IMR-90 (cell line): ENCODE results near the gene PITPNM3. TPM values are rescaled to one million over a fixed set of nuclear protein-coding genes. Genes with fewer than 3 reads are reported as not detected.

Experiments used
- ATAC-seq: fragments of 200-7000 bp; cut with Tn5 transposase; 2 replicates; pipeline ENCODE4 v1.9.1; 2020; ENCODE audit warnings: low read depth, mild to moderate bottlenecking, moderate library complexity
- BruUV-seq: library from RNA; stranded (reverse); fragments of 400-500 nt; replicated peaks from 2 replicates; lab custom pipeline; 2021; lab: Mats Ljungman, UMichigan
- CTCF ChIA-PET: fragments of 300-600 bp; formaldehyde crosslinking; extraction: SDS; loops from one replicate; lab custom pipeline; 2021; ENCODE audit warnings: antibody characterized with exemption; lab: Yijun Ruan, JAX
- POLR2A ChIA-PET: fragments of 300-600 bp; sonication (Branson Sonifier 250); formaldehyde crosslinking; loops from one replicate; lab custom pipeline; 2022; ENCODE audit warnings: antibody characterized with exemption; ENCODE audit not compliant: unreplicated experiment; lab: Charles Lee
- DNase-seq: peaks from one replicate; pipeline ENCODE4 v3.0.0; 2013
- H2AFZ ChIP-seq: replicated peaks from 2 replicates; pipeline ENCODE3; 2013; ENCODE audit warnings: low read length, mild to moderate bottlenecking; ENCODE audit not compliant: poor library complexity
- H2AK5ac ChIP-seq: 2 replicates; pipeline ENCODE4 v1.6.1; 2013; ENCODE audit warnings: low read depth, low read length, inconsistent platforms
- H2AK9ac ChIP-seq: replicated peaks from 2 replicates; pipeline ENCODE3; 2013; ENCODE audit warnings: mild to moderate bottlenecking, low read depth, low read length, moderate library complexity; ENCODE audit not compliant: poor library complexity
- H2BK120ac ChIP-seq: 2 replicates; pipeline ENCODE4 v1.6.1; 2013; ENCODE audit warnings: low read depth, low read length, inconsistent platforms
- H2BK15ac ChIP-seq: 3 replicates; pipeline ENCODE4 v1.6.1; 2013; ENCODE audit warnings: low read depth, low read length, inconsistent platforms
- H2BK20ac ChIP-seq: 2 replicates; pipeline ENCODE4 v1.6.1; 2013; ENCODE audit warnings: low read depth, mild to moderate bottlenecking, inconsistent platforms, low read length, moderate library complexity
- H2BK5ac ChIP-seq: 2 replicates; pipeline ENCODE4 v1.6.1; 2013; ENCODE audit warnings: mild to moderate bottlenecking, low read depth, low read length, inconsistent platforms; ENCODE audit not compliant: poor library complexity, severe bottlenecking
- H3K14ac ChIP-seq: replicated peaks from 2 replicates; pipeline ENCODE4 v1.6.1; 2013; ENCODE audit warnings: low read depth, low read length, inconsistent platforms
- H3K18ac ChIP-seq: 2 replicates; pipeline ENCODE4 v1.6.1; 2013; ENCODE audit warnings: low read depth, low read length, control low read depth
- H3K23ac ChIP-seq: 2 replicates; pipeline ENCODE4 v1.6.1; 2013; ENCODE audit warnings: low read depth, low read length, inconsistent platforms
- H3K27ac ChIP-seq: 2 replicates; pipeline ENCODE4 v1.5.1; 2013; ENCODE audit warnings: mild to moderate bottlenecking, control low read depth, low read length; ENCODE audit not compliant: insufficient read depth
- H3K27me3 ChIP-seq: 2 replicates; pipeline ENCODE4 v1.6.1; 2013; ENCODE audit warnings: low read length; ENCODE audit not compliant: control insufficient read depth, insufficient read depth
- H3K36me3 ChIP-seq: 2 replicates; pipeline ENCODE4 v1.6.1; 2013; ENCODE audit warnings: low read length, mixed read lengths; ENCODE audit not compliant: control insufficient read depth, insufficient read depth
- H3K4ac ChIP-seq: 2 replicates; pipeline ENCODE4 v1.6.1; 2013; ENCODE audit warnings: low read depth, low read length, inconsistent platforms
- H3K4me1 ChIP-seq: 2 replicates; pipeline ENCODE4 v1.6.1; 2013; ENCODE audit warnings: low read length, mixed read lengths; ENCODE audit not compliant: control insufficient read depth, insufficient read depth
- H3K4me2 ChIP-seq: 2 replicates; pipeline ENCODE4 v1.6.1; 2013; ENCODE audit warnings: low read depth, mild to moderate bottlenecking, control low read depth, low read length, moderate library complexity
- H3K4me3 ChIP-seq: 2 replicates; pipeline ENCODE4 v1.5.1; 2013; ENCODE audit warnings: low read depth, mild to moderate bottlenecking, control low read depth, low read length, moderate library complexity; ENCODE audit not compliant: insufficient read depth
- H3K56ac ChIP-seq: 2 replicates; pipeline ENCODE4 v1.6.1; 2013; ENCODE audit warnings: low read length, inconsistent platforms; ENCODE audit not compliant: insufficient read depth; ENCODE audit errors: extremely low read depth
- H3K79me1 ChIP-seq, 2 experiments: 2 replicates each; pipeline ENCODE4 v1.6.1; 2013; ENCODE audit warnings: low read length in 2 of 2, inconsistent platforms in 1 of 2, low read depth in 1 of 2
- H3K9ac ChIP-seq: 2 replicates; pipeline ENCODE4 v1.6.1; 2013; ENCODE audit warnings: low read depth, low read length, control low read depth
- H3K9me1 ChIP-seq: 2 replicates; pipeline ENCODE4 v1.6.1; 2013; ENCODE audit warnings: low read length, inconsistent platforms; ENCODE audit not compliant: insufficient read depth
- H3K9me3 ChIP-seq: 2 replicates; pipeline ENCODE4 v1.6.1; 2013; ENCODE audit warnings: low read length; ENCODE audit not compliant: control insufficient read depth, insufficient read depth
- H4K20me1 ChIP-seq: 2 replicates; pipeline ENCODE4 v1.6.1; 2013; ENCODE audit warnings: low read length, inconsistent platforms; ENCODE audit not compliant: insufficient read depth
- H4K5ac ChIP-seq: 2 replicates; pipeline ENCODE4 v1.6.1; 2013; ENCODE audit warnings: mild to moderate bottlenecking, low read depth, low read length, control low read depth
- H4K8ac ChIP-seq, 2 experiments: 2 replicates each; pipeline ENCODE4 v1.6.1; 2013; ENCODE audit warnings: low read depth in 2 of 2, low read length in 2 of 2, control low read depth in 1 of 2, inconsistent platforms in 1 of 2
- H4K91ac ChIP-seq: 2 replicates; pipeline ENCODE4 v1.6.1; 2013; ENCODE audit warnings: low read depth, low read length, inconsistent platforms; ENCODE audit not compliant: insufficient read depth
- ELK1 ChIP-seq: fragments of 150-350 bp; IDR thresholded peaks from 2 replicates; pipeline ENCODE4 v1.6.1; 2016; ENCODE audit warnings: low read depth, mild to moderate bottlenecking, low read length, moderate library complexity, borderline replicate concordance
- MAFK ChIP-seq: IDR thresholded peaks from 2 replicates; pipeline ENCODE4 v1.6.1; 2012; ENCODE audit warnings: low read depth, low read length, improper control_type of control experiment
- MAZ ChIP-seq: IDR thresholded peaks from 2 replicates; pipeline ENCODE4 v1.6.1; 2012; ENCODE audit warnings: low read depth, mild to moderate bottlenecking, low read length, improper control_type of control experiment, moderate library complexity, borderline replicate concordance
- MXI1 ChIP-seq: IDR thresholded peaks from 2 replicates; pipeline ENCODE4 v1.6.1; 2012; ENCODE audit warnings: low read depth, mild to moderate bottlenecking, low read length, moderate library complexity, borderline replicate concordance
- RFX5 ChIP-seq: IDR thresholded peaks from 2 replicates; pipeline ENCODE4 v1.8.0; 2012; ENCODE audit warnings: low read depth, mild to moderate bottlenecking, low read length, moderate library complexity
- USF2 ChIP-seq: fragments of 150-350 bp; IDR thresholded peaks from 2 replicates; pipeline ENCODE4 v1.6.1; 2017; ENCODE audit warnings: mild to moderate bottlenecking, antibody characterized with exemption, low read length, low read depth
- WGBS, 2 experiments: methylation state at CpG; one replicate each; pipeline versions ENCODE4 v1.1.5 to v1.1.7; 2013; ENCODE audit warnings: missing lambda C conversion rate in 2 of 2; ENCODE audit not compliant: insufficient read length in 1 of 2; ENCODE audit errors: extremely low coverage in 2 of 2; 5-methylcytosine and 5-hydroxymethylcytosine counted together
- dilution Hi-C: fragments of 300-500 bp; cut with HindIII; formaldehyde crosslinking; loops from one replicate; pipeline ENCODE4 v1.14.3; 2018; ENCODE audit warnings: low sequenced_read_pairs; ENCODE audit not compliant: unreplicated experiment
- in situ Hi-C: fragments of 300-500 bp; cut with MboI; formaldehyde crosslinking; loops from 3 replicates; pipeline ENCODE4 v1.14.3; 2019; ENCODE audit warnings: low sequenced_read_pairs, inconsistent platforms, mixed read lengths
- intact Hi-C: fragments of 100-400 bp; cut with micrococcal nuclease; formaldehyde crosslinking; loops from 2 replicates; pipeline ENCODE4 v1.10.0; 2022
- polyA plus RNA-seq, 3 experiments: library from polyadenylated mRNA; depleted of rRNA; stranded (reverse); fragments of >200 nt; gene quantifications; 2 replicates each; pipeline ENCODE4 v1.2.3, GENCODE V29; 2012; ENCODE audit warnings: low replicate concordance in 1 of 3
- total RNA-seq: library from RNA; depleted of rRNA; stranded (reverse); fragments of >200 nt; gene quantifications from 2 replicates; pipeline ENCODE4 v1.2.3, GENCODE V29; 2012

The PITPNM3 gene
- total and polyA plus RNA-seq, 2 of the 4 experiments (the other 2 are of a cell fraction): 0.54 to 1.7 TPM

GRCh38 chr17:6422654-6423241 is 133.6 kb downstream of the PITPNM3 start:
- Histone ChIP-seq H3K56ac (no peak overlapping the region), H4K5ac (no peak overlapping the region), H3K4me2 (no peak overlapping the region), H4K91ac (no peak overlapping the region), H3K79me1 (no peaks in the 10 kb centered on the region), H3K23ac (no peak overlapping the region), H3K4me3 (no peak overlapping the region), H3K14ac (no peak overlapping the region), H3K9me1 (no peaks in the 10 kb centered on the region), H2AK5ac (no peak overlapping the region), H3K27ac (no peak overlapping the region), H2AK9ac (no peak overlapping the region), H3K27me3 (peaks cover 11% of the 10 kb centered on the region), H2BK120ac (no peak overlapping the region), H2AFZ (peak overlapping the region; percentile 32), H3K4ac (no peak overlapping the region), H2BK15ac (no peak overlapping the region), H2BK20ac (no peak overlapping the region), H3K18ac (no peak overlapping the region), H2BK5ac (no peak overlapping the region), H4K8ac (no peak overlapping the region), H4K20me1 (no peaks in the 10 kb centered on the region), H3K4me1 (no peaks in the 10 kb centered on the region), H3K9ac (no peak overlapping the region), H3K9me3 (no peaks in the 10 kb centered on the region), H3K36me3 (no peaks in the 10 kb centered on the region)
- no TSS peak for BruUV-seq
- ATAC-seq (no peak), DNase-seq (no peak)
- CTCF ChIA-PET: interaction anchor here (0.5 to 0.9 kb wide), 4 partner anchors 9 to 999 kb away, joined by 3 to 5 read pairs (median 4); no protein-coding TSS in a partner anchor
- POLR2A ChIA-PET: no interaction called here
- no peak for TF ChIP-seq MAZ
- TF ChIP-seq RFX5: no peak
- TF ChIP-seq MAFK: no peak
- TF ChIP-seq ELK1: no peak
- no peak for TF ChIP-seq MXI1
- TF ChIP-seq USF2: no peak
- in situ Hi-C loops (loop anchor here (5.0 to 25.0 kb wide), 2 partner anchors 235 to 835 kb away; no protein-coding TSS in a partner anchor), intact Hi-C loops (loop anchor here (1.0 to 5.0 kb wide), 5 partner anchors 55 to 935 kb away; partner anchors contain the start of genes DERL2 and MIS12), dilution Hi-C loops (no loop called here)
- 47% methylated on average over 7 of the region's 13 CpGs; no CpG with 5 or more reads in 1 of the 2 experiments for WGBS, 2 experiments
